ENCODE data around the gene SNRPA.
"Not testable (repeated sequence)": the region's sequence is repeated elsewhere in the genome, so short reads cannot be mapped to it uniquely, and the experiment has no call there.

The SNRPA gene

GRCh38 chr19:40721140-40721486 lies 29.9 kb upstream of the SNRPA start:
- no peak for DNase-seq (ENCODE audit: low read depth in 3 of 3)

- no peak for DNase-seq (ENCODE audit: low read depth in 3 of 3)
These were observed 28.9 kb upstream of the SNRPA start for GRCh38 chr19:40721936-40722661.

- no peak for DNase-seq (ENCODE audit: low read depth in 3 of 3)
These were observed 27.2 kb upstream of the SNRPA start for GRCh38 chr19:40723661-40724254.

GRCh38 chr19:40724315-40724714 lies 26.7 kb upstream of the SNRPA start:
- DNase-seq (ENCODE audit: low read depth in 3 of 3): no peak

- no peak for DNase-seq (ENCODE audit: low read depth in 3 of 3)
These were observed 26.1 kb upstream of the SNRPA start for GRCh38 chr19:40724855-40725254.

- no peak for DNase-seq (ENCODE audit: low read depth in 3 of 3)
These were observed 24.7 kb upstream of the SNRPA start for GRCh38 chr19:40726279-40726678.

- DNase-seq (ENCODE audit: low read depth in 3 of 3): not testable (repeated sequence)
These were observed 20.9 kb upstream of the SNRPA start for GRCh38 chr19:40730065-40730464.

GRCh38 chr19:40732304-40732703 lies 18.7 kb upstream of the SNRPA start:
- DNase-seq (ENCODE audit: low read depth in 3 of 3): not testable (repeated sequence)

GRCh38 chr19:40733149-40733548 lies 17.9 kb upstream of the SNRPA start:
- DNase-seq (ENCODE audit: low read depth in 3 of 3): no peak

- no peak for DNase-seq (ENCODE audit: low read depth in 3 of 3)
These were observed 15.8 kb upstream of the SNRPA start for GRCh38 chr19:40735013-40735771.

- no peak for DNase-seq (ENCODE audit: low read depth in 3 of 3)
These were observed 14.3 kb upstream of the SNRPA start for GRCh38 chr19:40736661-40737060.

- no peak for DNase-seq (ENCODE audit: low read depth in 3 of 3)
These were observed 13.8 kb upstream of the SNRPA start for GRCh38 chr19:40737102-40737644.

- no peak for DNase-seq (ENCODE audit: low read depth in 3 of 3)
These were observed 11.8 kb upstream of the SNRPA start for GRCh38 chr19:40739030-40739839.

GRCh38 chr19:40739871-40740703 lies 10.9 kb upstream of the SNRPA start:
- no peak for DNase-seq (ENCODE audit: low read depth in 3 of 3)

- DNase-seq (ENCODE audit: low read depth in 3 of 3): no peak
These were observed 10.3 kb upstream of the SNRPA start for GRCh38 chr19:40740747-40741146.

GRCh38 chr19:40741527-40742390 lies 9.2 kb upstream of the SNRPA start:
- no peak for DNase-seq (ENCODE audit: low read depth in 3 of 3)

GRCh38 chr19:40742477-40742876 lies 8.5 kb upstream of the SNRPA start:
- DNase-seq (ENCODE audit: low read depth in 3 of 3): no peak

- DNase-seq (ENCODE audit: low read depth in 3 of 3): no peak
These were observed 8.1 kb upstream of the SNRPA start for GRCh38 chr19:40742886-40743285.

GRCh38 chr19:40743926-40744325 lies 7.1 kb upstream of the SNRPA start:
- DNase-seq (ENCODE audit: low read depth in 3 of 3): no peak
